AG09309 (cell line): ENCODE measurements around the gene ZCCHC3.

Experiments
- DNase-seq: peaks from one replicate; pipeline ENCODE4 v3.0.0-alpha.2; 2010; ENCODE audit warnings: low read depth
- H3K4me3 ChIP-seq: 2 replicates; pipeline ENCODE4 v1.5.1; 2011; ENCODE audit warnings: mild to moderate bottlenecking, low read depth, low read length, moderate library complexity; ENCODE audit not compliant: control insufficient read depth
- CTCF ChIP-seq: IDR thresholded peaks from 2 replicates; pipeline ENCODE4 v1.5.1; 2011; ENCODE audit warnings: mild to moderate bottlenecking, low read depth, low read length, inconsistent platforms; ENCODE audit not compliant: insufficient read depth, control insufficient read depth; ENCODE audit errors: missing control alignments

ZCCHC3 gene

GRCh38 chr20:325045-325888 lies 27.9 kb downstream of the ZCCHC3 start, which contains the start of gene SOX12:
SOX12 (plus strand) TSS chr20:325552; CDS start chr20:325925, 373 bp downstream.
- H3K4me3 ChIP-seq = peak within 1 kb of the TSS; percentile 64
- DNase-seq = no peak

GRCh38 chr20:325889-326644 lies 28.7 kb downstream of the ZCCHC3 start:
- DNase-seq = no peak
- no peak for TF ChIP-seq CTCF

More at GRCh38 chr20:325045-325888, 27.9 kb downstream of the ZCCHC3 start, which contains the start of gene SOX12:
- TF ChIP-seq CTCF = no peak

GRCh38 chr20:326645-327185 lies 29.3 kb downstream of the ZCCHC3 start:
- peak overlapping the region; percentile 64 for H3K4me3 ChIP-seq
- TF ChIP-seq CTCF = no peak
- DNase-seq = no peak

More at GRCh38 chr20:325889-326644, 28.7 kb downstream of the ZCCHC3 start:
- H3K4me3 ChIP-seq = peak overlapping the region; percentile 64

GRCh38 chr20:327186-328026 lies 30.0 kb downstream of the ZCCHC3 start:
- no peak for DNase-seq
- no peak for TF ChIP-seq CTCF
- H3K4me3 ChIP-seq = peak overlapping the region; percentile 64

GRCh38 chr20:328027-328974 lies 30.9 kb downstream of the ZCCHC3 start:
- no peak for TF ChIP-seq CTCF
- DNase-seq = no peak
- H3K4me3 ChIP-seq = peak overlapping the region; percentile 64
